ENCODE data around the gene FRYL. TPM values are rescaled to one million over a fixed set of nuclear protein-coding genes. Genes with fewer than 3 reads are reported as not detected.
"Not testable (repeated sequence)": the region's sequence is repeated elsewhere in the genome, so short reads cannot be mapped to it uniquely, and the experiment has no call there.

Gene FRYL
- polyA plus RNA-seq, 12 donors = 22.3 to 75.0 (median 29.1) TPM; not detected in 1

DNA sequence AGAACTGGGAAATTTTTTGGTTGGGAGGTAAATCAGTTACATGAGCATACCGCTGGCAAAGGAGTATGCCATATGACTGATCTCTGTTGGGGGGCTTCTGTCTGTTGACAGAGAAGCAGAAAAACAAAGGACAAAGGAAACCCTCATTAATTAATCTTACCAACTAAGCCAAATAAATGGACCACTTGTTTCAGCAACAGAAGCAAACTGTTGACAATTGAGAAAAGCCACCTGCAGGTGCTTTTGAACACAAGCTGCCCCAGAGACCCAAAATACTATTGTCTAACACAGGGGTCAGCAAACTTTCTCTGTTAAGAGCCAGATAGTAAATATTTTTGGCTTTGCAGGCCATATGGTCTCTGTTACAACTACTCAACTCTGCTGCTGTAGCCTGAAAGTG is 7.0 kb upstream of the FRYL start:
- DNase-seq = no peak

DNA sequence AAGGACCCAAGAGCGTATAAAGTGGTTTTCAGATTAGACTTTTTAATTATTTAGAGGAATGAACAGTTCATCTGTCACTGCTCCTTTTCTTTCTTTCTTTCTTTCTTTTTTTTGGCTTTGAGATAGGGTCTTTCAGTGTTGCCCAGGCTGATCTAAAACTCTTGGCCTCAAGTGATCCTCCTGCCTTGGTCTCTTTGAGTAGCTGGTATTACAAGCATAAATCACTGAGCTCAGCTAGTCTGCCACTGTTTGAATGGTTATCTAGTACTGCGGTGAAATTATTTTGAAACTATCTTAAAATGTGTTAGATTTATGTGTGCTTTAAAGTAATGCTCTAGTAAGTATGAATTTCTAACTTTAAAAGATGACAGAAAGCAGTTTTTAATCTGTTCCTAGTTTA is 6.5 kb upstream of the FRYL start:
- no peak for DNase-seq

DNA sequence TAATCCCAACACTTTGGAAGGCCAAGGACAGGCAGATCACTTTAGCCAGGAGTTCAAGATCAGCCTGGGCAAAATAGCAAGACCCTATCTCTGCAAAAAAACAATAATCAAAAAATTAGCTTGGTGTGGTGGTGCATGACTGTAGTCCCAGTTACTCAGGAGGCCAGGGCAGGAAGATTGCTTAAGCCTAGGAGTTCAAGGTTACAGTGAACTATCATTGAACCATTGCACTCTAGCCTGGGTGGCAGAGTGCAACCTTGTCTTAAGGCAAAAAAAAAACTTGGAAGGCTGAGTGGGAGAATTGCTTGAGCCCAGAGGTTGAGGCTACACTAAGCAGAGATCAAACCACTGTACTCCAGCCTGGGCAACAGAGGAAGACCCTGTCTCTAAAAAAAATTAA is 5.2 kb upstream of the FRYL start:
- no peak for DNase-seq

DNA sequence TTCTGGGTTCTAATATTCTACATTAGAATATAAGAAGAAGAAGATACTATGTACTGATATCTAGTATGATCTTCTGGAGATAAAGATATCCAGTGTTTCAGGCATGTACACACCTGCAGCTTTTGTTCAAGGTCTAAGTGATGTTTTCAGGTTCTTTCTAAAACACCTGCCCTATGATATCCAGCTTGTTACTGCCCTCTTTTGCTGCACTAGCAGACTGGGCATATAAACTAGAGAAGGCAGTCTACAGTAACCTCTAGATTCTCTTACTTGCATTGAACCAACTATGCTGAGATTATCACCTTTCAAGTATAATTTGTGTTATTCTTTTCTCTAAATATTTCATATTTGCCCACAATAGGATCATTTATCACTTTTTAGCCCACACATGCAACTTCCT is 1.9 kb upstream of the FRYL start:
- no peak for DNase-seq

DNA sequence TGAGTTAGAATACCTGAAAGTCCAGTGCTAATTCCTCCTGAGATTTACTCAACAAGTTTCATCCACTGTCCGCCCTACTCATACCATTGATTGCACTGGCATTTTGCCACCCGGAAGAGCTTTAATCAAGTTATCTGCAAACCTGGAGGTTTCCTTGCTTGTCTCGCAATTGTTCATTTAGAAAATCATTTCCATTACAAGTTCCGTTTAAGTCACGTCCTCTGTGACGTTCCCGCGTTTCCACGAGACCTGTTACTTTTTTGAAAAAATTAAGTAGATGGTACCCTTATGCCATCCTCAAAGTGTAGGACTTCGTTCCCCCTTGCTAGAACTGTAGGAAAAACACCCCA is 761 bp upstream of the FRYL start:
- no peak for DNase-seq

DNA sequence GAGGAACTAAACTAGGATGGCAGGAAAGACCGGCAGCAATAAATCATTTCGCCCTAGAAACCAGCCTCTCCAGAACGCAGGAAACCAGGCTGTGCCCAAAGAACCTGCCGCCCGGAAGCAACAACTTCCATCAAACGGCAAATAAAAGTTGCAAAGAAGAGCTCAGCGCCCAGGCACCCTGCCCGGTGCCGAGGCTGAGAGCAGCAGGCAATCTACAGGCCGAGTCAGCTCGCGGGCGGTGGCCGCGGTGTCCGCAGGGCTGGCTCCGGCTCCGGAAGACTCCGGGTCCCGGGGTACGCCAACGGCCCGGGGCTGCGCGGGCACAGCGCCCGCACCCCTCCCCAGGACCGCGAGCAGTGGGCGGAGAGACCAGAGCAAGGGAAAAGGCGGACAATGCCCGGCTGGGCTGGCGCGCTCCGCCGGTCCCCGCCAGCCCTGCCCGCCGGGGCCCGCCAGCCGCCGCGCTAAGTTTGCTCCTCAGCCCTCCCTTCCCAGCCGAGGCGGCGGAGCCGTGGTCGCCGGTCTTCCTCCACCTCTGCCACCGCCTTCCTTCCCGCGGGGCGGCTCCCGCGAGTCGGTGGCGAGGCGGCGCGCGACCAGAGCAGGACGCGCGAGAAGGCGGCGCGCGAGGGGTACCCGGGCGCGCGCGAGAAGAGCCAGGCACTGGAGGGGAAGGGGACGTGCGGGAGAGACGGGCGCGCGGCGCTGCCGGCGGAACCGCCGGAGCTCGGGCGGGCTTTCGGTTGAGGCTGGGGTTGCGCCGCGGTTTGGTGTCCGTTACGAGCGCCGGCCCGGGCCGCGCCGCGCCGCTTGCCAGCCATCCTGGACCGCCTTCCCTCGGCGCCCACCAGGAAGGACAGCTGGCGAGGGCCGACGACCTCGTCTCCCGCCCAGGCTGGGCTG is 733 bp downstream of the FRYL start:
- peak; percentile 63 for DNase-seq

DNA sequence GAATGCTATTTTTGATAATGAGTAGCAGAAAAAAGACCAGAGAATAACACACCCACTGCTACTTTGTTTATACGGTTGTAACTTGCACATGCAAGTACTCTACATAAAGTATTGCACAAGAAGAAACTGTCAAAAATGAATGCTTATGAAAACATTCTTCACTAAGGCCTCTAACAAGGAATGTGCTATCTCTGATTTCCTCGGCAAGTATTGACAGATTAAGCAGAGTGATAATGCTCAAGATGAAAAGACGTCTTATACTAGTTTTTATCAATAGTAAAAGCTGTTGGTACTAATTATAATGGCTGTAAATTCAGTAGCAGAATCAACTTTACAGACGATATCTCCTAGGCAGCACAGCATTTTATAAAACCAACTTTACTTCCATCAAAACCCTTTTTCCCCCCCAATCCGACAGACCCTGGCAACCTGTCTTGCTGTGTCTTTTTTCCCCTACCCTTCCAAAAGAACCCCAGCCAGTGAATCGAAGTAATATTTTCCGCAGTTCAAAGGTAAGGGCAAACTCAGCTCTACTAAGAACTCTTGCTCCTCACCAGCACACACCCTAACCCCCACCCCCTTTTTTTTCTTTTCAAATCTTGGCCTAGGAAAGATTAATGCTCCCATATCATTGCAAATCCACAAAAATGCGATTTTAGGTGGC is 1.5 kb downstream of the FRYL start:
- peak; percentile 7 for DNase-seq

DNA sequence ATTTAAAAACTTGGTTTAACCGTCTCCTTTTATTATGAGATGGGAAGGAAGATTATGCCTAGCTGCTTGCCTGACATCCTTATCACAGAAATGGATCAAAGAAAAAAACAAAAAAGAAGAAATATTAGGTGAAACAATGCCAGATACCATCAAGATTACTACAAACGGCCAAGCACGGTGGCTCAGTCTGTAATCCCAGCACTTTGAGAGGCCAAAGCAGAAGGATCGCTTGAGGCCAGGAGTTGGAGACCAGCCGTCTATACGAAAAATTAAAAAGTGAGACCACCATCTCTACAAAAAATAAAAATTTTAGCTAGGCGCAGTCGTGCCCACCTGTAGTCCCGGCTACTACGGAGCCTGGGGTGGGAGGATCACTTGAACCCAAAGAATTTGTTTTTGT is 2.3 kb downstream of the FRYL start:
- DNase-seq = no peak

DNA sequence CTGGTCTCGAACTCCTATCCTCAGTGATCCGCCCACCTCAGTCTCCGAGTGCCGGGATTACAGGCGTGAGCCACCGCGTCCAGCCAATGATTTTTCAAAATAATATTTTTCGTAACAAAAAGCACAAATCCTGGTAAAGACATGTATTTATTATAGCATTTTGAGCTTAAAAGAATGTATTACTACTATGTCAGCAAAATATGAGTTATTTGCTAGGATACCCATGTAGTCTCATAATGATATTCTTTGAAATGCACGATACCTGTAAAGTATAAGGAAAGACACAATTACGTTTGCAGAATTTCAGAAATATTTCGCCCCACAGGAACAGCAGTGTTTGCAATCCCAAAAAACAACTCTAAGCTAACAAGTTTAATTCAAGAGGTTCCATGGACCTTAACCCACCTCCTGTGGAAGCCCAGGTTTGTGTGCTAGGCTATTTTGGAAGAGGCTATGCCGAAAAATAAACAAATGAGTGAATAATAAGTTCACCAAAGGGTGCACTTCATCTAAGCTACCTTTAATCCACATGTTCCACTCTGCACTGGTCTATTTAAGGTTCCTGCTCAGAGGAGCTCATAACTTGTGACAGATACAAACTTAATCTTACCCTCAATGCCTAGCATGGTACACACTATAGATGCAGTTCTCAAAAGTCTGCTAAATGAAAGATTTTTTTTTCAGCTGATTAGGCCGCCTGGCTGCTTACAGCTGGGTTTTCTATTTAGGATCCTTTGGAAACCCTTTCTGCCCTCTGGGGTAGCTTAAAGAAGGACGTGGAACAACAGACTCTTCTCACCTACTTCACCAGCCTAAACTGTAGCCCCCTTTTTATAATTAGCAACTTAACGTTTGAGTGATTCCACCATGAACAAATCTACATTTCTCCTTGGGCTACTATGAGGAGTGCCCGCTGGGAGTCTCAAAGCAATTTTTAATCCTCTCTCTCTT is 5.0 kb downstream of the FRYL start:
- no peak for DNase-seq

DNA sequence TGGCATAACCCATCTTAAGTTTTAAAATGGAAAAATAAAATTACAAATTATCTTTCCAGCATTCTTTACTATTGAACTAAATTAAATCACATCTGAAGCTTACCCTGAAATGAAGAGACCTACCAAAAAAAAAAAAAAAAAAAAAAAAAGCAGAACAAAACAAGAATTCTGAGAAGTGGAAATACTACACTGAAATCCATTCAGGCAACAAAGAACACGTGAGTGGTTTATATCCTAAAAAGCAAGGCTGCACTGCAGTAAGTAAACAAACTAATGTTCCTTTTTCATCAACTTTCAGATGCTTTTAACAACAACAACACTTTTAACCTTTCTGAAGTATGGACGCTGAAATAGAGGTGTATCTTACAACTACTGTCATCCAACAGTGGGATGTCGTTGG is 7.5 kb downstream of the FRYL start:
- no peak for DNase-seq

DNA sequence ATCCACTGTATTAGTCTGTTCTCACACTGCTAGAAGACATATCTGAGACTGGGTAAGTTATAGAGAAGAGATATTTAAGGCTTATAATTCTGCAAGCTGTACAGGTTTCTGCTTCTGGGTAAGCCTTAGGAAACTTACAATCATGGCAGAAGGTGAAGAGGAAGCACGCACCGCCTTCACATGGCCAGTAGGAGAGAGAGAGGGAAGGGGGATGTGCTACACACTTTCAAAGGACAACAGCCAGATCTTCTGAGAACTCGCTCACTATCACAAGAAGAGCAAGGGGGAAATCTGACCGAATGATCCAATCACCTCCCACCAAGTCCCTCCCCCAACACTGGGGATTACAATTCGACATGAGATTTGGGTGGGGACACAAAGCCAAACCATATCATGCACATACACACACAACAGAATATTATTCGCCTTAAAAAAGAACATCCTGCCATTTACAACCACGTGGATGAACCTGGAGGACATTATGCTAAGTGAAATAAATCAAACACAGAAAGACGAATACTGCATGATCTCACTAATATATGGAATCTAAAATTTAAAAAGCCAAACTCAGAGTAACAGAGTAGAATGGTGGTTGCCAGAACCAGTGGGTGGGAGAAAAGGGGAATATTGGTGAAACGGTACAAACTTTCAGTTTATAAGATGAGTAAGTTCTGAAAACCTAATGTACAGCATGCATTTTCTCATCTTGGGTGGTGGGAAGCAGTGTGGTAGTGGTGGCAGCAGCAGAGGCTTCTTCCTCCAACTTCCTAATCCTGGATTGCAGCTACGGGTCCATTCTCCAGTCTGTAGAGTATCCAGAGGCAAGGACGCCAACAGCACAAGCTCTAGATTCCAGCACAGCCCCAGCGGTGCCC is 12.8 kb downstream of the FRYL start:
- no peak for DNase-seq

DNA sequence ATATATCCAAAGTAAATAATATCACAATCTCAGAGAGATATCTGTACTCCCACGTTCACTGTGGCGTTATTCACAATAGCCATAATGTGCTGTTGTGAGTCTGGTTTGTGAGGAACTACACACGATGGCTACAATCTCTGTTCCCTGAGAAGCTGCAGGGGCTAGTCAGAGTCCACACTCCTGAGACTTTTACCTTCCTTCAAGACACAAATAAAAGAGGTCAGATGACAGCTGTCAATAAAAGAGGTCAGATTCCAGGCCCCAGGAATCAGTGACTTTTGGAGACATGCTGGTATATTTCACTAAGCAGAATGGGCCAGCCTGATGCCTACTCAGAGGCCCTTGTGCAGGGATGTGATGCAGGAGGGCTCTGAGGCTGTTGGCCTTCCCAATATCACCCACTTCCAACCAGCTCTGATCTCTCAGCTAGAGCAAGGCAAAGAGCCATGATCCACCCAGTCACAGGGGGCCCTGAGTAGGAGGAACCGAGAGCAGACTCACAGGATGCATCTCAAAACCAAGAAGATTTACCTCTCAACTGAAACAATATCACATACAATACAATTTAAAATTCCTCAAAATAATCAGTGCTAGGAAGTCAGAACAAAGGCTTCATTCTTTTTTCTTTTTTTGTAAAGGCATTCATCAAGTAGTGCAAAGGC is 13.8 kb downstream of the FRYL start:
- DNase-seq = no peak

DNA sequence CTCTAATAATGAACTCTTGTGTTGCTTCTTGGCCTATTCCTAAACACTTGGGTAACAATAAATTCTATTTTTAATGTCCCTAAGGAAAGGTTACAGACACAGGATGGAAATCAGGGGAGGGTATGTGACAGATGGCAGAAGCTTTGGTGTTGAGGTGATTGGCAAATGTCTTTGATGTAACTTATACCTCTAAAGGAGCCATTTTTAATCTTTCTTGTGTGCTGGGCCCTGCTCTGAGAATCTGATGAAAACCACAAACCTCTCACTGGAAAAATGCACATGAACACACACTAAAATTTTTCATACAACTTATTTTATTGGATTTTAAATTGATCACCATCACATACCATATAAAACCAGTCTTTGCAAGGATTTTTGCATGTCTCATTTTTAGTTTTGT is 17.7 kb downstream of the FRYL start:
- no peak for DNase-seq

DNA sequence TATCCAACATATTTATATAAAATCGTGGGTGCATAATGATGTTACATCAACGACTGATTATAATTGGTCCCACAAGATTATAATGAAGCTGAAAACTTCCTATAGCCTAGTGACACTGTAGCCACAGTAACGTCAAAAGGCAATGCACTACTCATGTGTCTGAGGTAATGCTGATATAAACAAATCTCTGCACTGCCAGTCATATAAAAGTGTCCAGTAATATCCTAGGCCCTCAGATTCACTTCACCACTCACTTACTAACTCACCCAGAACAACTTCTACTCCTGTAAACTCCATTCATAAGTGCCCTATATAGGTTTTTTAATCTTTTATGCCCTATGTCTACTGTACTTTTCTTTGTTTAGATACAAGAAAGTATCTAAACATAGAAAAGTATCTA is 18.8 kb downstream of the FRYL start:
- no peak for DNase-seq

DNA sequence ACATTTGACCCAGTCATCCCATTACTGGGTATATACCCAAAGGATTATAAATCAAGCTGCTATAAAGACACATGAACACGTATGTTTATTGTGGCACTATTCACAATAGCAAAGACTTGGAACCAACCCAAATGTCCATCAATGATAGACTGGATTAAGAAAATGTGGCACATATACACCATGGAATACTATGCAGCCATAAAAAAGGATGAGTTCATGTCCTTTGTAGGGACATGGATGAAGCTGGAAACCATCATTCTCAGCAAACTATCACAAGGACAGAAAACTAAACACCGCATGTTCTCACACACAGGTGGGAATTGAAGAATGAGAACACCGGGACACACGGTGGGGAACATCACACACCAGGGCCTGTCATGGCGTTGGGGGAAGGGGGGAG is 21.4 kb downstream of the FRYL start:
- DNase-seq = not testable (repeated sequence)

DNA sequence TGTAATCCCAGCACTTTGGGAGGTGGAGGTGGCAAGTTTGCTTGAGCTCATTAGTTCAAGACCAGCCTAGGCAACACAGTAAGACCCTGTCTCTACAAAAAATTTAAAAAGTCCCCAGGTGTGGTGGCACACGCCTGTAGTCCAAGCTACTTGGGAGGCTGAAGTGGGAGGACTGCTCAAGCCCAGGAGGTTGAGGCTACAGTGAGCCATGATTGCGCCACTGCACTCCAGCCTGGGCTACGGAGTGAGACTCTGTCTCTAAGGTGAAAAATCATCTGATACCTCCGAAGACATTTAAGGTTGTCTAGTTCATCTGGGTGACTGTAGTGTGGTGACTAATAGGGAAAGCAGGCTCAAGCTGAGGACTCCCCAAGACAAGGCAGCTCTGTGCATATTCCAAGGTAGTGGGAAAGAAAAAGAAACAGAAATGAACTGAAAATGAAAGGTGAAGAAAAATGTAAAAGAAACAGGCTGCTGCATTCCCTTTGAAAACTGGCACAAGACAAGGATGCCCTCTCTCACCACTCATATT is 23.3 kb downstream of the FRYL start:
- no peak for DNase-seq

DNA sequence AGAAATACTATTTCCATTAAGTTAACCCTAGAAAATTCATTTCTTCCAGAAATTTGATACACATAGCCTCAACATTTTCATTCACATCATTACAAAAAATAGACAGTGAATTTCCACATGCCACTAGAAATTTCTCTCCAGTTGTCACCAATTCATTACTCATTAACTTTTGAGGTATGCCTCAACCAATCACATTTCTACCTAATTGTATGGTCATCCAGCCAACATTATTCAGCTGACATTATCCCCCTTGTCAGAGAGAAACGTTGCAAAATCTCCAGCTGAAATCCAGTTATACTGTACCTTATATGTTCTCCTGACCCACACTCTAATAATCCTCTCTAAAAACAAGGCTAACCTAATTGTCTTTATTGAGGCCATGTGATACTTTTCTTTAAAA is 24.8 kb downstream of the FRYL start:
- DNase-seq = no peak

DNA sequence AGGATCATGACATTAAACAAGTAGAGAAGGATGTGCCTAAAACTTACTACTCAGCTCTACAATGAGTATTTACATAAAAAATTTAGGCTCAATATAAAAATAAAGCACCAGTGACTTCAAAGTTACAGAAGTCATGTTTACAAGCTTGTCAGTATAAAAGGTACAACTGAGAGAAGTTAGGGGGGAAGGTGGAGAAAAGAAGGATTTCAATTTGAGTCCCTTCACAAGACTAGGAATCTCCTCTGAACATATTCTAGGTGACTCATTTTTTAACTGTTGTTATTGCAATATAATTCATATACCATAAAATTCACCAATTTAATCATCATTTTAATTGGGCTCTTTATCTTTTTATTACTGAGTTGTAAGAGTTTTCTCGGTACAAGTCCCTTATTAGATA is 26.9 kb downstream of the FRYL start:
- no peak for DNase-seq

DNA sequence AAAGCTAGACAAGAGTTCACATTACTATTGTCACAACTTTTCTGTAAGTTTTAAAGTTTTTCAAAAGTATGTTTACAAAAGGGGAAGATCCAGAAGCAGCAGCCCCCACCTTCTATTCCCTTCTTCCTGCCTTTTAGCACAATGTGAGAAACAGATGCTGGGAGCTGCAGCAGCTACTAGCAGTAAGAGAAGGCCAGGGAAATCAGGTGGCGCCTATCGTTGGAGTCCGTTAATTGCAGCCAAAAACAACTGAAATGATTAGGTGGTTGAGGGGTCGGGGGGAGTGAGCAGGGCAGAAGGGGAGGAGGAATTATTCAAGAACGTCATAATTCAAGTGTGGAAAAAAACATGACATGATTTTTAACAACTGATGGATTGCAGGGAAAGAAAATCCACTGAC is 27.4 kb downstream of the FRYL start:
- peak; percentile 13 for DNase-seq

DNA sequence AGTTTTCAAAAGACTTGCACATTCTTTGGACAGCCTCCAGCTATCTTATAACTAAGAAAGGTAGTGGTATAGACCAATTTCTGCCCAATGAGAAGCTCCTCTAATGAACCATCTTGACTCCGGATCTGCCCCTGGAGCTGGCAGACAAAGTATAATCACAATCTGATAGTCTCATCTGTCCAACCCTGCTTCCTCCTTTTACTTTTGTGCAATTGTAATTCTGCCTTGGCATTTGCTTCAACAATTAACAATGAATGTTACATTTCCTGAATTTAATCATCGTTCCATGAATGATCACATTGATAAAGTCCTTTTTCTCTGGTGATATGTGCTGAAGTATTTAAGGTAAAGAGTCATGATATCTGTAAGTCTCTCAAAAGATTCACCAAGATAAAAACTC is 27.8 kb downstream of the FRYL start:
- no peak for DNase-seq

All from muscle of arm (tissue), 12 donors.